HFFc6 (cell line): ENCODE data around the gene SIAH2. TPM values are rescaled to one million over a fixed set of nuclear protein-coding genes. Genes with fewer than 3 reads are reported as not detected.

ENCODE experiments used
- DNase-seq: peaks from one replicate; pipeline ENCODE4 v3.0.0-alpha.2; 2018
- H3K27ac Mint-ChIP-seq: 2 replicates; pipeline ENCODE4 v1.8.0; 2020; ENCODE audit warnings: mild to moderate bottlenecking, mixed read lengths
- H3K27me3 Mint-ChIP-seq: 2 replicates; pipeline ENCODE4 v1.8.0; 2021; ENCODE audit warnings: mild to moderate bottlenecking, moderate library complexity, mixed read lengths; ENCODE audit not compliant: insufficient read depth
- H3K36me3 Mint-ChIP-seq: 2 replicates; pipeline ENCODE4 v1.8.0; 2021; ENCODE audit warnings: low read depth, mixed read lengths
- H3K4me1 Mint-ChIP-seq: 2 replicates; pipeline ENCODE4 v1.8.0; 2020; ENCODE audit warnings: low read depth, mixed read lengths
- H3K4me3 Mint-ChIP-seq: 2 replicates; pipeline ENCODE4 v1.8.0; 2020; ENCODE audit warnings: mild to moderate bottlenecking, moderate library complexity, mixed read lengths
- H3K9me3 Mint-ChIP-seq: 2 replicates; pipeline ENCODE4 v1.8.0; 2020; ENCODE audit warnings: mild to moderate bottlenecking, mixed read lengths
- CTCF ChIP-seq: fragments of 200-600 bp; sonication (generic); IDR thresholded peaks from 2 replicates; pipeline ENCODE4 v1.5.0; 2021; ENCODE audit warnings: antibody characterized with exemption, mild to moderate bottlenecking
- total RNA-seq, 6 experiments: library from RNA; stranded (reverse); fragmentation: NEBNext Ultra II Directional; extraction: Animal tissue kit (Norgen Biotek cat#: 25700); gene quantifications; 2 replicates in 1 of 6; 3 replicates in 5 of 6; pipeline ENCODE4 v1.2.3, GENCODE V29; 2021

SIAH2 gene
- total RNA-seq, 6 experiments from 2014 or later = 14.6 to 18.2 (median 15.9) TPM

GRCh38 chr3:150737874-150738679, 24.9 kb downstream of the SIAH2 start:
- Mint-ChIP-seq H3K9me3 (no peaks in the 10 kb centered on the region), H3K4me1 (peaks cover 16% of the 10 kb centered on the region), H3K4me3 (no peak overlapping the region), H3K27ac (peak overlapping the region; percentile 12; the same call in 1 of the 2 replicates), H3K36me3 (peaks cover 16% of the 10 kb centered on the region; the same call in 1 of the 2 replicates), H3K27me3 (peaks cover 2% of the 10 kb centered on the region; the same call in 1 of the 2 replicates)
- no peak for TF ChIP-seq CTCF
- no peak for DNase-seq

DNA sequence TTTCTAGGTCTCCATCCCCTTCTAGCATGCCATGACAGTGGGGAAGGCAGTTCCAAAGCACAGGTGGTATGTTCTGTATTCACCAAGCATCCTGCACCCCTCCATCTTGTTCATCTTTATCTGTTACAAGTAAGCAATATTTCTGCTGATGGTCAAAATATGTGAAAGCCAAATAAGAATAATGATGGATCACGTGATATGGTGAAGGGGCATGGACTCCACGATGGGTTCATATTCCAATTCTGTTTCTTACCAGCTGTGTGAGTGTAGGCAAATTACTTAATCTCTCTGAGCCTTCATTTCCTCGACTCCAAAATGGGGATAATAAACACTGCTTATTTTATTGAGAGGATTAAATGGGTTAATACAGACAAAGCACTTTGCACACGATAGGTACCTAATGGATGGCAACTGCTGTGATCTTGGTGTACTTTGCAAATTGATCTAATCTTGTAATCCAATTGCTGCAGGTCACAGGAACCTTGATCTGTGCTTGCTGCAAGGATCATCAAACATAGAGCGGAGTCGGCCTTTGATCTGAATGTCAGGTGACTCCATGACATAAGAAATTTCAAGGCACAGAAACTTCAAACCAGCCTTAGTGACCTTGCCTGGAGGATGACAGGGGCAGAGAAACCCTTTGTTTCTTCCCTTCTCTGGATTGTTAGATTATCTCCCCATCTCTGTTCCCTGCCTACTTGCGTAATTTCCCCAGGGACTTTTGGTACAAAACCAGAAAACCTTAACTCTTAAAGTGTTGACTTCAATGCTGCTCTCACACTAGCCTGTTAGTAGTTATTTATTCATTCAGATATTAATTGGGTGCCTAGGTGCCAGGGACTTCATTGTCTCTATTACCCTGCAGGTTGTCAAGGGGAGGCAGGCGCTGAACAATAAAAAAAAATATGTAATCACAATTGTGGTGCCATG, 25.8 kb downstream of the SIAH2 start:
- Mint-ChIP-seq H3K27ac (no peak overlapping the region), H3K4me3 (no peak overlapping the region)

DNA sequence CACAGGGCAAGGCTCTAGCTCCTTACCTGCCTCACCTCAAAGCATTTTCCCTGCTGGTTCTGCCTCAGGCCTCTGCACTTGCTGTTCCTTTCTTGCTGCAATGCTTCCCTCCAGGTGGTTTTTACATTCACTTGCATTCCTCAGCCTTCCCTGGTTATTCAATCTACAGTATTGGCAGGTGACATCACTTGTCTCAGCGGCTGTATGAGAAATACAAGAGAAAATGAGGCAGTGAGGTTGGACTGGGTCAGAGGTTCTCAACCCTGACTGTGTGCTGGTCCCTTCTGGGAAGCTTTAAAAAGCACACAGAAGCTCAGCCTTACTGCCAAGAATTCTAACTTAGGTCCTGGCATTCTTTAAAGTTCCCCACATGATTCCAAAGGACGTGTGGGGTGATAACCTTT, 26.7 kb downstream of the SIAH2 start:
- Mint-ChIP-seq H3K4me3 (no peak overlapping the region), H3K27ac (no peak overlapping the region), H3K27me3 (peaks cover 2% of the 10 kb centered on the region; the same call in 1 of the 2 replicates), H3K36me3 (0 out of 2 replicates have a peak, but pooled peaks cover 7% of the 10 kb centered on the region), H3K9me3 (no peaks in the 10 kb centered on the region), H3K4me1 (peaks cover 15% of the 10 kb centered on the region)
- DNase-seq = no peak
- no peak for TF ChIP-seq CTCF

More for the DNA sequence above, 25.8 kb downstream of the SIAH2 start:
- Mint-ChIP-seq H3K4me1 (peaks cover 15% of the 10 kb centered on the region), H3K27me3 (peaks cover 2% of the 10 kb centered on the region; the same call in 1 of the 2 replicates), H3K9me3 (no peaks in the 10 kb centered on the region), H3K36me3 (peaks cover 11% of the 10 kb centered on the region; the same call in 1 of the 2 replicates)
- TF ChIP-seq CTCF = no peak
- no peak for DNase-seq

- Mint-ChIP-seq H3K27ac (no peak overlapping the region), H3K36me3 (no peaks in the 10 kb centered on the region), H3K4me1 (peaks cover 15% of the 10 kb centered on the region), H3K27me3 (no peaks in the 10 kb centered on the region), H3K4me3 (no peak overlapping the region), H3K9me3 (no peaks in the 10 kb centered on the region)
- DNase-seq = no peak
- TF ChIP-seq CTCF = no peak
Measured at GRCh38 chr3:150734795-150735119, 28.2 kb downstream of the SIAH2 start.

- Mint-ChIP-seq H3K9me3 (no peaks in the 10 kb centered on the region), H3K36me3 (no peaks in the 10 kb centered on the region), H3K27me3 (no peaks in the 10 kb centered on the region), H3K4me3 (no peak overlapping the region), H3K27ac (no peak overlapping the region), H3K4me1 (peaks cover 15% of the 10 kb centered on the region)
- no peak for TF ChIP-seq CTCF
- DNase-seq = no peak
Measured at GRCh38 chr3:150733936-150734794, 28.8 kb downstream of the SIAH2 start.
